Tibial nerve (tissue), 3 donors: ENCODE results near the gene SP140L.

Experiments
- POLR2A ChIP-seq, 2 donors: fragments of 450-650 bp; IDR thresholded peaks; one replicate each; pipeline ENCODE4 v1.6.1; 2017; ENCODE audit warnings: antibody characterized with exemption in 2 of 2, mild to moderate bottlenecking in 2 of 2, moderate library complexity in 2 of 2
- TF ChIP-seq, protein P1 (sequence below), 5 experiments: fragments of 200-600 bp in 3 of 5; fragments of 450-650 bp in 2 of 5; sonication (generic) in 3 of 5; IDR thresholded peaks; one replicate each; pipeline ENCODE4 v1.5.1; 2016 to 2019; ENCODE audit warnings: antibody characterized with exemption in 5 of 5, mild to moderate bottlenecking in 3 of 5, moderate library complexity in 2 of 5

DNA sequence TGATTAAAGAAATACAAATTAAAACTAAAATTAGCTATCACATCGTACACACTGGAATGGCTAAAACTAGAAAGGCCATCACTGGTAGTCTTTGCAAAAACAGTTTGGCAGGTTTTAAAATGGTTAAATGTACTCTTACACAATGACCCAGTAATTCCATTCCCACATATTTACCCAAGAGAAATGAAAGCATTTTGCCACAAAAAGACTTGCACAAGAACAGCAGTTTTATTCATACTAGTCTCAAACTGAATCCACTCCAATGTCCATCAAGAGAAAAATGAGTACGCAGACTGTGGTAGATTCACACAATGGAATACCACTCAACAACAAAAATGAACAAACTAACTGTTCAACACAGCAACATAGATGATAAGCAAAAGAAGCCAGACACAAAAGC, 29.1 kb downstream of the SP140L start:
- TF ChIP-seq POLR2A (IDR thresholded peaks at IDR 0.05): no peak
- TF ChIP-seq, protein P1, sequence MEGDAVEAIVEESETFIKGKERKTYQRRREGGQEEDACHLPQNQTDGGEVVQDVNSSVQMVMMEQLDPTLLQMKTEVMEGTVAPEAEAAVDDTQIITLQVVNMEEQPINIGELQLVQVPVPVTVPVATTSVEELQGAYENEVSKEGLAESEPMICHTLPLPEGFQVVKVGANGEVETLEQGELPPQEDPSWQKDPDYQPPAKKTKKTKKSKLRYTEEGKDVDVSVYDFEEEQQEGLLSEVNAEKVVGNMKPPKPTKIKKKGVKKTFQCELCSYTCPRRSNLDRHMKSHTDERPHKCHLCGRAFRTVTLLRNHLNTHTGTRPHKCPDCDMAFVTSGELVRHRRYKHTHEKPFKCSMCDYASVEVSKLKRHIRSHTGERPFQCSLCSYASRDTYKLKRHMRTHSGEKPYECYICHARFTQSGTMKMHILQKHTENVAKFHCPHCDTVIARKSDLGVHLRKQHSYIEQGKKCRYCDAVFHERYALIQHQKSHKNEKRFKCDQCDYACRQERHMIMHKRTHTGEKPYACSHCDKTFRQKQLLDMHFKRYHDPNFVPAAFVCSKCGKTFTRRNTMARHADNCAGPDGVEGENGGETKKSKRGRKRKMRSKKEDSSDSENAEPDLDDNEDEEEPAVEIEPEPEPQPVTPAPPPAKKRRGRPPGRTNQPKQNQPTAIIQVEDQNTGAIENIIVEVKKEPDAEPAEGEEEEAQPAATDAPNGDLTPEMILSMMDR (IDR thresholded peaks at IDR 0.05): no peak
